Measurements from ENCODE around the gene KCNAB2.

DNA sequence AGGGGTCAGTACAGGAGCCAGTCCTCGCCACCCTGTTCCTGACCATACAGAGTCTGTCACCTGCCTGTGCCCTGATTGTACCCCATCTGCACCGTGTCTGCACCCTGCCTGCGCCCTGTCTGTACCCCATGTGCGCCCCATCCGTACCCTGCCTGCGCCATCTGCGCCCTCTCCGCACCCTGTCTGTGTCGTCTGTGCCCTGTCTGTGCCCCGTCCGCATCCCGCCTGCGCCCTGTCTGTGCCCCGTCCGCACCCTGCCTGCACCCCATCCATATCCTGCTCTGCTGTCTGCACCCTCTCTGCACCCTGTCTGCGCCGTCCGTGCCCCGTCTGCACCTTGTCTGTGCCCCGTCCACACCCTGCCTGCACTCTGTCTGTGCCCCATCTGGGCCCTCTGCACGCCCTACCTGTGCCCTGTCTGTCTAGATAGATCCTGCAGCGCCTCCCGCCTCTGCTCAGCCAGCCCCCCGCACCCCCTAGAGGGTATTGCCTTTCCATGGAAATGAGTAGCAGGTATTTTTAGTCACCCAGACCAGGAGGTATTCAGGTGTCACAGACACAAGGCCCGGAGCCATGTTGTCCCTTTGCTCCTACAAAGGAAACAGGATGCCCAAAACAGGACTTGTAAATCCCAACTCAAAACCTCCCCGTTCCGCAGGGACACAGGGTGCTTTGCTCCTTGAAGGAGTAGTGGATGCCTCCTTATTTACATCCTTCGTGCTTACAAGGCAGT is 45.8 kb upstream of the KCNAB2 start:
- TF ChIP-seq POLR2A (IDR thresholded peaks at IDR 0.05): no peak
- TF ChIP-seq, protein P1, sequence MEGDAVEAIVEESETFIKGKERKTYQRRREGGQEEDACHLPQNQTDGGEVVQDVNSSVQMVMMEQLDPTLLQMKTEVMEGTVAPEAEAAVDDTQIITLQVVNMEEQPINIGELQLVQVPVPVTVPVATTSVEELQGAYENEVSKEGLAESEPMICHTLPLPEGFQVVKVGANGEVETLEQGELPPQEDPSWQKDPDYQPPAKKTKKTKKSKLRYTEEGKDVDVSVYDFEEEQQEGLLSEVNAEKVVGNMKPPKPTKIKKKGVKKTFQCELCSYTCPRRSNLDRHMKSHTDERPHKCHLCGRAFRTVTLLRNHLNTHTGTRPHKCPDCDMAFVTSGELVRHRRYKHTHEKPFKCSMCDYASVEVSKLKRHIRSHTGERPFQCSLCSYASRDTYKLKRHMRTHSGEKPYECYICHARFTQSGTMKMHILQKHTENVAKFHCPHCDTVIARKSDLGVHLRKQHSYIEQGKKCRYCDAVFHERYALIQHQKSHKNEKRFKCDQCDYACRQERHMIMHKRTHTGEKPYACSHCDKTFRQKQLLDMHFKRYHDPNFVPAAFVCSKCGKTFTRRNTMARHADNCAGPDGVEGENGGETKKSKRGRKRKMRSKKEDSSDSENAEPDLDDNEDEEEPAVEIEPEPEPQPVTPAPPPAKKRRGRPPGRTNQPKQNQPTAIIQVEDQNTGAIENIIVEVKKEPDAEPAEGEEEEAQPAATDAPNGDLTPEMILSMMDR (IDR thresholded peaks at IDR 0.05): no peak

Data from lower leg skin (tissue), 3 donors.